Liver (tissue), 9 donors: ENCODE data around the gene KCTD16. TPM values are rescaled to one million over a fixed set of nuclear protein-coding genes. Genes with fewer than 3 reads are reported as not detected.
A peak's percentile ranks its signal among the peaks of the same experiment; 100 is the strongest.

Experiments
- DNase-seq: peaks from one replicate; pipeline ENCODE4 v3.0.0-alpha.2; 2017; ENCODE audit warnings: low spot score
- H3K27ac ChIP-seq, 2 donors: one replicate each; pipeline ENCODE4 v1.7.0; 2013; ENCODE audit warnings: inconsistent platforms in 2 of 2, low read length in 2 of 2, control low read depth in 1 of 2, low read depth in 1 of 2, mild to moderate bottlenecking in 1 of 2
- H3K27me3 ChIP-seq, 4 donors: one replicate each; pipeline versions ENCODE4 v1.6.1 to v1.7.0; 2013; ENCODE audit warnings: low read length in 3 of 4, inconsistent platforms in 1 of 4, mild to moderate bottlenecking in 1 of 4, moderate library complexity in 1 of 4; ENCODE audit not compliant: control insufficient read depth in 4 of 4, insufficient read depth in 4 of 4
- H3K36me3 ChIP-seq, 4 donors: one replicate each; pipeline versions ENCODE4 v1.6.1 to v1.7.0; 2013; ENCODE audit warnings: low read length in 3 of 4, mild to moderate bottlenecking in 3 of 4, low read depth in 1 of 4, moderate library complexity in 1 of 4; ENCODE audit not compliant: control insufficient read depth in 4 of 4, insufficient read depth in 3 of 4
- H3K4me1 ChIP-seq, 4 donors: one replicate each; pipeline versions ENCODE4 v1.6.1 to v1.7.0; 2013; ENCODE audit warnings: low read length in 3 of 4, mild to moderate bottlenecking in 3 of 4, moderate library complexity in 1 of 4; ENCODE audit not compliant: control insufficient read depth in 4 of 4, insufficient read depth in 4 of 4
- H3K4me3 ChIP-seq, 3 donors: one replicate each; pipeline versions ENCODE4 v1.6.1 to v1.7.0; 2013; ENCODE audit warnings: low read length in 3 of 3, control low read depth in 1 of 3, low read depth in 1 of 3, mild to moderate bottlenecking in 1 of 3
- H3K9ac ChIP-seq, 2 donors: one replicate each; pipeline ENCODE4 v1.7.0; 2013; ENCODE audit warnings: low read length in 2 of 2, mild to moderate bottlenecking in 2 of 2, moderate library complexity in 2 of 2, control low read depth in 1 of 2, low read depth in 1 of 2
- H3K9me3 ChIP-seq, 4 donors: one replicate each; pipeline versions ENCODE4 v1.6.1 to v1.7.0; 2013; ENCODE audit warnings: low read length in 3 of 4; ENCODE audit not compliant: control insufficient read depth in 4 of 4
- EGR1 ChIP-seq, 2 donors: IDR thresholded peaks; 2 replicates each; pipeline ENCODE4 v1.6.1; 2016 to 2018; ENCODE audit warnings: antibody characterized with exemption in 2 of 2, low read depth in 2 of 2
- FOXA2 ChIP-seq: IDR thresholded peaks from 2 replicates; pipeline ENCODE4 v1.6.1; 2016; ENCODE audit warnings: antibody characterized with exemption
- GABPA ChIP-seq, 2 donors: IDR thresholded peaks in 1 of 2; conservative IDR thresholded peaks in 1 of 2; 2 replicates each; pipeline ENCODE4 v1.6.1; 2016; ENCODE audit warnings: antibody characterized with exemption in 2 of 2, mild to moderate bottlenecking in 1 of 2, moderate library complexity in 1 of 2
- HNF4A ChIP-seq, 2 donors: conservative IDR thresholded peaks; 2 replicates each; pipeline ENCODE4 v1.6.1; 2016; ENCODE audit warnings: antibody characterized with exemption in 2 of 2, mild to moderate bottlenecking in 2 of 2
- MAX ChIP-seq: IDR thresholded peaks from 2 replicates; pipeline ENCODE4 v1.6.1; 2016; ENCODE audit warnings: antibody characterized with exemption
- NR2F2 ChIP-seq: IDR thresholded peaks from 2 replicates; pipeline ENCODE4 v1.6.1; 2016; ENCODE audit warnings: antibody characterized with exemption
- RAD21 ChIP-seq, 2 donors: IDR thresholded peaks; 2 replicates each; pipeline ENCODE4 v1.6.1; 2016; ENCODE audit warnings: antibody characterized with exemption in 2 of 2, mild to moderate bottlenecking in 2 of 2
- RXRA ChIP-seq, 2 donors: IDR thresholded peaks; 2 replicates each; pipeline ENCODE4 v1.6.1; 2017 to 2018; ENCODE audit warnings: antibody characterized with exemption in 2 of 2, mild to moderate bottlenecking in 1 of 2
- TAF1 ChIP-seq: conservative IDR thresholded peaks from 2 replicates; pipeline ENCODE4 v1.6.1; 2016; ENCODE audit warnings: antibody characterized with exemption, mild to moderate bottlenecking
- YY1 ChIP-seq: IDR thresholded peaks from 2 replicates; pipeline ENCODE4 v1.6.1; 2016; ENCODE audit warnings: antibody characterized with exemption, mild to moderate bottlenecking
- WGBS: extraction: QIAGEN DNeasy Blood & Tissue Kit; methylation state at CpG from one replicate; pipeline ENCODE4 v1.1.7; 2013; 5-methylcytosine and 5-hydroxymethylcytosine counted together
- polyA plus RNA-seq, 2 donors: library from polyadenylated mRNA; stranded (reverse) in 1 of 2; unstranded in 1 of 2; fragments of 200-250 nt in 1 of 2; fragments of >200 nt in 1 of 2; fragmentation: Nextera tagmentation in 1 of 2; extraction: Ambion mirVana in 1 of 2; gene quantifications; one replicate each; pipeline versions ENCODE4 v1.2.1 to v1.2.3, GENCODE V29; 2013 to 2015
- total RNA-seq, 2 donors: library from RNA; depleted of rRNA; stranded (reverse); fragments of >200 nt; gene quantifications; one replicate each; pipeline ENCODE4 v1.2.3, GENCODE V29; 2014
- TF ChIP-seq, protein P1 (sequence below): IDR thresholded peaks from 2 replicates; pipeline ENCODE4 v1.6.1; 2016; ENCODE audit warnings: antibody characterized with exemption, mild to moderate bottlenecking
- TF ChIP-seq, protein P2 (sequence below): IDR thresholded peaks from 2 replicates; pipeline ENCODE4 v1.6.1; 2016; ENCODE audit warnings: antibody characterized with exemption
- TF ChIP-seq, protein P3 (sequence below): IDR thresholded peaks from 2 replicates; pipeline ENCODE4 v1.6.1; 2016; ENCODE audit warnings: antibody characterized with exemption
- TF ChIP-seq, protein P4 (sequence below): fragments of 150-350 bp; IDR thresholded peaks from 2 replicates; pipeline ENCODE4 v1.5.1; 2017; ENCODE audit warnings: improper control_type of control experiment, low read depth, low read length; ENCODE audit not compliant: missing input control
- donor health status: healthy.
- donor health status: healthy.
- donor health status: healthy.
- donor health status: healthy.
- donor health status: healthy.

The KCTD16 gene
- total and polyA plus RNA-seq, 4 donors = under 0.01 to 0.05 (median 0.01) TPM; not detected in 1

- H3K27ac ChIP-seq = no peak overlapping the region
- H3K4me1 ChIP-seq = no peaks in the 10 kb centered on the region
- DNase-seq = no peak
- no peak overlapping the region for H3K4me3 ChIP-seq
- H3K9me3 ChIP-seq = no peaks in the 10 kb centered on the region
- no peaks in the 10 kb centered on the region for H3K27me3 ChIP-seq
- H3K9ac ChIP-seq = no peak overlapping the region
- TF ChIP-seq EGR1 (IDR thresholded peaks at IDR 0.05; ENCODE audit: low read depth in 2 of 2) (no peak), FOXA2 (no peak), RAD21 (IDR thresholded peaks at IDR 0.05) (no peak), GABPA (IDR thresholded peaks at IDR 0.05 in 1 of 2, conservative IDR thresholded peaks at IDR 0.05 in 1 of 2) (no peak), RXRA (IDR thresholded peaks at IDR 0.05) (no peak), TAF1 (no peak)
- TF ChIP-seq, protein P1, sequence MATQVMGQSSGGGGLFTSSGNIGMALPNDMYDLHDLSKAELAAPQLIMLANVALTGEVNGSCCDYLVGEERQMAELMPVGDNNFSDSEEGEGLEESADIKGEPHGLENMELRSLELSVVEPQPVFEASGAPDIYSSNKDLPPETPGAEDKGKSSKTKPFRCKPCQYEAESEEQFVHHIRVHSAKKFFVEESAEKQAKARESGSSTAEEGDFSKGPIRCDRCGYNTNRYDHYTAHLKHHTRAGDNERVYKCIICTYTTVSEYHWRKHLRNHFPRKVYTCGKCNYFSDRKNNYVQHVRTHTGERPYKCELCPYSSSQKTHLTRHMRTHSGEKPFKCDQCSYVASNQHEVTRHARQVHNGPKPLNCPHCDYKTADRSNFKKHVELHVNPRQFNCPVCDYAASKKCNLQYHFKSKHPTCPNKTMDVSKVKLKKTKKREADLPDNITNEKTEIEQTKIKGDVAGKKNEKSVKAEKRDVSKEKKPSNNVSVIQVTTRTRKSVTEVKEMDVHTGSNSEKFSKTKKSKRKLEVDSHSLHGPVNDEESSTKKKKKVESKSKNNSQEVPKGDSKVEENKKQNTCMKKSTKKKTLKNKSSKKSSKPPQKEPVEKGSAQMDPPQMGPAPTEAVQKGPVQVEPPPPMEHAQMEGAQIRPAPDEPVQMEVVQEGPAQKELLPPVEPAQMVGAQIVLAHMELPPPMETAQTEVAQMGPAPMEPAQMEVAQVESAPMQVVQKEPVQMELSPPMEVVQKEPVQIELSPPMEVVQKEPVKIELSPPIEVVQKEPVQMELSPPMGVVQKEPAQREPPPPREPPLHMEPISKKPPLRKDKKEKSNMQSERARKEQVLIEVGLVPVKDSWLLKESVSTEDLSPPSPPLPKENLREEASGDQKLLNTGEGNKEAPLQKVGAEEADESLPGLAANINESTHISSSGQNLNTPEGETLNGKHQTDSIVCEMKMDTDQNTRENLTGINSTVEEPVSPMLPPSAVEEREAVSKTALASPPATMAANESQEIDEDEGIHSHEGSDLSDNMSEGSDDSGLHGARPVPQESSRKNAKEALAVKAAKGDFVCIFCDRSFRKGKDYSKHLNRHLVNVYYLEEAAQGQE = no peak
- TF ChIP-seq, protein P2, sequence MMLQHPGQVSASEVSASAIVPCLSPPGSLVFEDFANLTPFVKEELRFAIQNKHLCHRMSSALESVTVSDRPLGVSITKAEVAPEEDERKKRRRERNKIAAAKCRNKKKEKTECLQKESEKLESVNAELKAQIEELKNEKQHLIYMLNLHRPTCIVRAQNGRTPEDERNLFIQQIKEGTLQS = no peak
- TF ChIP-seq, protein P3, sequence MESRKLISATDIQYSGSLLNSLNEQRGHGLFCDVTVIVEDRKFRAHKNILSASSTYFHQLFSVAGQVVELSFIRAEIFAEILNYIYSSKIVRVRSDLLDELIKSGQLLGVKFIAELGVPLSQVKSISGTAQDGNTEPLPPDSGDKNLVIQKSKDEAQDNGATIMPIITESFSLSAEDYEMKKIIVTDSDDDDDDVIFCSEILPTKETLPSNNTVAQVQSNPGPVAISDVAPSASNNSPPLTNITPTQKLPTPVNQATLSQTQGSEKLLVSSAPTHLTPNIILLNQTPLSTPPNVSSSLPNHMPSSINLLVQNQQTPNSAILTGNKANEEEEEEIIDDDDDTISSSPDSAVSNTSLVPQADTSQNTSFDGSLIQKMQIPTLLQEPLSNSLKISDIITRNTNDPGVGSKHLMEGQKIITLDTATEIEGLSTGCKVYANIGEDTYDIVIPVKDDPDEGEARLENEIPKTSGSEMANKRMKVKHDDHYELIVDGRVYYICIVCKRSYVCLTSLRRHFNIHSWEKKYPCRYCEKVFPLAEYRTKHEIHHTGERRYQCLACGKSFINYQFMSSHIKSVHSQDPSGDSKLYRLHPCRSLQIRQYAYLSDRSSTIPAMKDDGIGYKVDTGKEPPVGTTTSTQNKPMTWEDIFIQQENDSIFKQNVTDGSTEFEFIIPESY = no peak
- WGBS = 99% methylated on average over 1 of the region's 1 CpG
- H3K36me3 ChIP-seq = no peaks in the 10 kb centered on the region
Measured at GRCh38 chr5:144179226-144179625, 8.6 kb downstream of the KCTD16 start.

GRCh38 chr5:144183254-144183889 is 12.7 kb downstream of the KCTD16 start:
- H3K4me3 ChIP-seq = no peak overlapping the region
- no peak for DNase-seq
- H3K9ac ChIP-seq = no peak overlapping the region
- peaks cover 0 to 5% (median 1%) of the 10 kb centered on the region in 4 donors for H3K4me1 ChIP-seq
- no peak overlapping the region for H3K27ac ChIP-seq
- H3K27me3 ChIP-seq = no peaks in the 10 kb centered on the region
- WGBS = 15% methylated on average over 4 of the region's 4 CpGs
- TF ChIP-seq, protein P4, sequence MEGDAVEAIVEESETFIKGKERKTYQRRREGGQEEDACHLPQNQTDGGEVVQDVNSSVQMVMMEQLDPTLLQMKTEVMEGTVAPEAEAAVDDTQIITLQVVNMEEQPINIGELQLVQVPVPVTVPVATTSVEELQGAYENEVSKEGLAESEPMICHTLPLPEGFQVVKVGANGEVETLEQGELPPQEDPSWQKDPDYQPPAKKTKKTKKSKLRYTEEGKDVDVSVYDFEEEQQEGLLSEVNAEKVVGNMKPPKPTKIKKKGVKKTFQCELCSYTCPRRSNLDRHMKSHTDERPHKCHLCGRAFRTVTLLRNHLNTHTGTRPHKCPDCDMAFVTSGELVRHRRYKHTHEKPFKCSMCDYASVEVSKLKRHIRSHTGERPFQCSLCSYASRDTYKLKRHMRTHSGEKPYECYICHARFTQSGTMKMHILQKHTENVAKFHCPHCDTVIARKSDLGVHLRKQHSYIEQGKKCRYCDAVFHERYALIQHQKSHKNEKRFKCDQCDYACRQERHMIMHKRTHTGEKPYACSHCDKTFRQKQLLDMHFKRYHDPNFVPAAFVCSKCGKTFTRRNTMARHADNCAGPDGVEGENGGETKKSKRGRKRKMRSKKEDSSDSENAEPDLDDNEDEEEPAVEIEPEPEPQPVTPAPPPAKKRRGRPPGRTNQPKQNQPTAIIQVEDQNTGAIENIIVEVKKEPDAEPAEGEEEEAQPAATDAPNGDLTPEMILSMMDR = peak; percentile 63
- TF ChIP-seq MAX (no peak), RAD21 (IDR thresholded peaks at IDR 0.05) (peak; percentile 73 to 78), YY1 (no peak), HNF4A (conservative IDR thresholded peaks at IDR 0.05) (no peak), FOXA2 (no peak), NR2F2 (no peak), GABPA (IDR thresholded peaks at IDR 0.05 in 1 of 2, conservative IDR thresholded peaks at IDR 0.05 in 1 of 2) (no peak)
- TF ChIP-seq, protein P2 = no peak
- TF ChIP-seq, protein P1 = no peak
- no peaks in the 10 kb centered on the region for H3K9me3 ChIP-seq
- H3K36me3 ChIP-seq = no peaks in the 10 kb centered on the region
